Measurements from ENCODE around the gene ADD2. TPM values are rescaled to one million over a fixed set of nuclear protein-coding genes. Genes with fewer than 3 reads are reported as not detected.
"Not testable (repeated sequence)": the region's sequence is repeated elsewhere in the genome, so short reads cannot be mapped to it uniquely, and the experiment has no call there.

ADD2 gene
- total RNA-seq, 2 experiments from 2014 or later = 4.4 to 6.4 TPM

DNA sequence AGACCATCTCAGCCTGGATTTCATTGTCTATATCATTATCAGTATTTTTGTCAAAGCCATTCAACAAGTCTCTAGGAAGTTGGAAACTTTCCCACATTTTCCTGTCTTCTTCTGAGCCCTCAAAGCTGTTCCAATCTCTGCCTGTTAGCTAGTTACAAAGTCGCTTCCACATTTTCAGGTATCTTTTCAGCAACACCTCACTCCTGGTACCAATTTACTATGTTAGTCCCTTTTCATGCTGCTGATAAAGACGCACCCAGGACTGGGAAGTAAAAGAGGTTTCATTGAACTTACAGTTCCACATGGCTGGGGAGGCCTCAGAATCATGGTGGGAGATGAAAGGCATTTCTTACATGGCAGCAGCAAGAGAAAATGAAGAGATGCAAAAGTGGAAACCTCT is 31.7 kb upstream of the ADD2 start:
- H3K9me3 ChIP-seq (ENCODE audit: control insufficient read depth in 1 of 2, insufficient read depth in 1 of 2, low read length in 2 of 2) = peaks cover 0 to 7% of the 10 kb centered on the region in 2 experiments
- intact Hi-C loops (cut with DNase I, micrococcal nuclease) = no loop called here
- ChIA-PET CTCF (no interaction called here), POLR2A (no interaction called here)
- no peak overlapping the region for H3K27ac ChIP-seq (ENCODE audit: low read depth in 1 of 2, low read length in 2 of 2)
- Mint-ChIP-seq H3K36me3 (ENCODE audit: low read depth) (no peaks in the 10 kb centered on the region), H3K4me1 (ENCODE audit: low read depth) (no peaks in the 10 kb centered on the region), H3K27ac (no peak overlapping the region), H3K9me3 (no peaks in the 10 kb centered on the region), H3K27me3 (peaks cover 40% of the 10 kb centered on the region), H3K4me3 (no peak overlapping the region)
- no peaks in the 10 kb centered on the region for H3K4me1 ChIP-seq (ENCODE audit: insufficient read depth, low read length)
- H3K36me3 ChIP-seq (ENCODE audit: insufficient read depth, low read length) = no peaks in the 10 kb centered on the region
- ATAC-seq (ENCODE audit: poor library complexity) = no peak
- no peak overlapping the region for H3K4me3 ChIP-seq (ENCODE audit: low read length)
- TF ChIP-seq, protein P1, sequence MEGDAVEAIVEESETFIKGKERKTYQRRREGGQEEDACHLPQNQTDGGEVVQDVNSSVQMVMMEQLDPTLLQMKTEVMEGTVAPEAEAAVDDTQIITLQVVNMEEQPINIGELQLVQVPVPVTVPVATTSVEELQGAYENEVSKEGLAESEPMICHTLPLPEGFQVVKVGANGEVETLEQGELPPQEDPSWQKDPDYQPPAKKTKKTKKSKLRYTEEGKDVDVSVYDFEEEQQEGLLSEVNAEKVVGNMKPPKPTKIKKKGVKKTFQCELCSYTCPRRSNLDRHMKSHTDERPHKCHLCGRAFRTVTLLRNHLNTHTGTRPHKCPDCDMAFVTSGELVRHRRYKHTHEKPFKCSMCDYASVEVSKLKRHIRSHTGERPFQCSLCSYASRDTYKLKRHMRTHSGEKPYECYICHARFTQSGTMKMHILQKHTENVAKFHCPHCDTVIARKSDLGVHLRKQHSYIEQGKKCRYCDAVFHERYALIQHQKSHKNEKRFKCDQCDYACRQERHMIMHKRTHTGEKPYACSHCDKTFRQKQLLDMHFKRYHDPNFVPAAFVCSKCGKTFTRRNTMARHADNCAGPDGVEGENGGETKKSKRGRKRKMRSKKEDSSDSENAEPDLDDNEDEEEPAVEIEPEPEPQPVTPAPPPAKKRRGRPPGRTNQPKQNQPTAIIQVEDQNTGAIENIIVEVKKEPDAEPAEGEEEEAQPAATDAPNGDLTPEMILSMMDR (IDR thresholded peaks at IDR 0.05) = no peak
- H3K27me3 ChIP-seq (ENCODE audit: control insufficient read depth in 1 of 2, insufficient read depth in 2 of 2, low read length in 2 of 2) = peaks cover 4 to 5% of the 10 kb centered on the region in 2 experiments
- no peak for DNase-seq

DNA sequence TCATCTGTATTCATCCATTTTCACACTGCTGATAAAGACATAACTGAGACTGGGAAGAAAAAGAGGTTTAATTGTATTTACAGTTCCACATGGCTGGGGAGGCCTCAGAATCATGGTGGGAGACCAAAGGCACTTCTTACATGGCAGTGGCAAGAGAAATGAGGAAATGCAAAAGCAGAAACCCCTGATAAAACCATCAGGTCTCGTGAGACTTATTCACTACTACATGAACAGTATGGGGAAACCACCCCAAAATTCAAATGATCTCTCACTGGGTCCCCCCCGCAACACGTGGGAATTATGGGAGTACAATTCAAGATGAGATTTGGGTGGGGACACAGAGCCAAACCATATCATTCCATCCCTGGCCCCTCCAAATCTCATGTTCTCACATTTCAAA is 30.0 kb upstream of the ADD2 start:
- CTCF ChIA-PET; POLR2A ChIA-PET; H3K4me3 ChIP-seq (ENCODE audit: low read length); H3K4me1 ChIP-seq (ENCODE audit: insufficient read depth, low read length); H3K4me3 Mint-ChIP-seq; H3K4me1 Mint-ChIP-seq (ENCODE audit: low read depth); H3K27me3 ChIP-seq (ENCODE audit: control insufficient read depth in 1 of 2, insufficient read depth in 2 of 2, low read length in 2 of 2); H3K9me3 Mint-ChIP-seq; H3K36me3 ChIP-seq (ENCODE audit: insufficient read depth, low read length); H3K27ac ChIP-seq (ENCODE audit: low read depth in 1 of 2, low read length in 2 of 2); H3K36me3 Mint-ChIP-seq (ENCODE audit: low read depth); H3K9me3 ChIP-seq (ENCODE audit: control insufficient read depth in 1 of 2, insufficient read depth in 1 of 2, low read length in 2 of 2); intact Hi-C loops (cut with DNase I, micrococcal nuclease); H3K27ac Mint-ChIP-seq; ATAC-seq (ENCODE audit: poor library complexity): not testable (repeated sequence)
- peak in 2 of 14 experiments; percentile 11 to 27 for DNase-seq
- peaks cover 51% of the 10 kb centered on the region for H3K27me3 Mint-ChIP-seq

DNA sequence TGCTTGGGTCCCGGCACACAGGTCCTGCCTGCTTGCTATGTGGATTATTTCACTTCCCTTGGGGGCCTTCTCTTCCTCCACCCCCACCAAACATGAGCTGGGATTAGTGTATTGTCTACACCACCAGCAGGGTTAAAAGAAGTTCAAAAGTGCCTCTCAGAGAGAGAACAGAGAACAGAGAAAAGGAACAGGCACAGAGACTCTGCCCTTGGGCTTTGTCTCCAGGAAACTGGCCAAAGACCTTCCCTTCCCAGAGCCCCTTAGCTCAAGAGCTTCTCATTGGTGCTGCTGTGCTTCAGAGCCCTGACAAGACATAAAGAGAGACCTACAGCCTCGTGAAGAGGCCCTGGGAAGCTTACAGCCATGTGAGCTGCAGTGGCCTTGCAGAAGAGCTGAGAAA is 29.5 kb upstream of the ADD2 start:
- H3K27me3 Mint-ChIP-seq = peaks cover 55% of the 10 kb centered on the region
- intact Hi-C loops (cut with DNase I, micrococcal nuclease) = no loop called here

DNA sequence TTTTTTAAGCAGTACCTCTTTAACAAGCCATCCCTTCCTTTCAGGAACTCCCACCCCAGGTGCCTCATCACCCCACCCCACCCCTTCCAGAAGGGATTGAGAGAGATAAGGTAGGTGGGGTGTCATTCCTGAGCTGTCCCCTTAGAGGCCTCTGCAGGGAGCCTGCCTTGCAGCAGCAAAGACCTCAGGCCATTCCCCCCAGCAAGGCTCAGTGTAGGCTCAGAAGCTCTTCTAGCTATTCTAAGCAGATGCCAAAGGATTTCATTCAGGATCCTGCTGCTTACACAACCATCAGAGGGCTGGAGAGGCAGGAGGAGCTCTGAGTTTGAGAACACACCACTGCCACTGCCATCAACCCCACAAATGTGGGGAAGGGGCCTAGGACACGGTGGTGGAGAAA is 28.3 kb upstream of the ADD2 start:
- H3K4me3 Mint-ChIP-seq = no peak overlapping the region
- no peak for ATAC-seq (ENCODE audit: poor library complexity)
- Histone ChIP-seq H3K9me3 (ENCODE audit: control insufficient read depth in 1 of 2, insufficient read depth in 1 of 2, low read length in 2 of 2) (peaks cover 0 to 3% of the 10 kb centered on the region in 2 experiments), H3K4me3 (ENCODE audit: low read length) (no peak overlapping the region), H3K36me3 (ENCODE audit: insufficient read depth, low read length) (no peaks in the 10 kb centered on the region), H3K27me3 (ENCODE audit: control insufficient read depth in 1 of 2, insufficient read depth in 2 of 2, low read length in 2 of 2) (peaks cover 7 to 10% of the 10 kb centered on the region in 2 experiments), H3K27ac (ENCODE audit: low read depth in 1 of 2, low read length in 2 of 2) (no peak overlapping the region), H3K4me1 (ENCODE audit: insufficient read depth, low read length) (no peaks in the 10 kb centered on the region)
- ChIA-PET CTCF (no interaction called here), POLR2A (no interaction called here)
- TF ChIP-seq, protein P1 (IDR thresholded peaks at IDR 0.05) = no peak
- no peak overlapping the region for H3K27ac Mint-ChIP-seq
- H3K9me3 Mint-ChIP-seq = no peaks in the 10 kb centered on the region
- H3K4me1 Mint-ChIP-seq (ENCODE audit: low read depth) = no peaks in the 10 kb centered on the region
- no peak for DNase-seq
- no peaks in the 10 kb centered on the region for H3K36me3 Mint-ChIP-seq (ENCODE audit: low read depth)
- H3K27me3 Mint-ChIP-seq = peaks cover 61% of the 10 kb centered on the region
- intact Hi-C loops (cut with DNase I, micrococcal nuclease) = no loop called here

More for the DNA sequence above, 29.5 kb upstream of the ADD2 start:
- H3K9me3 ChIP-seq (ENCODE audit: control insufficient read depth in 1 of 2, insufficient read depth in 1 of 2, low read length in 2 of 2) = peaks cover 0 to 3% of the 10 kb centered on the region in 2 experiments
- Mint-ChIP-seq H3K9me3 (no peaks in the 10 kb centered on the region), H3K4me1 (ENCODE audit: low read depth) (no peaks in the 10 kb centered on the region), H3K4me3 (no peak overlapping the region), H3K27ac (no peak overlapping the region), H3K36me3 (ENCODE audit: low read depth) (no peaks in the 10 kb centered on the region)
- ChIA-PET POLR2A (no interaction called here), CTCF (no interaction called here)
- DNase-seq = no peak
- H3K36me3 ChIP-seq (ENCODE audit: insufficient read depth, low read length) = no peaks in the 10 kb centered on the region
- H3K4me3 ChIP-seq (ENCODE audit: low read length) = no peak overlapping the region
- no peaks in the 10 kb centered on the region for H3K4me1 ChIP-seq (ENCODE audit: insufficient read depth, low read length)
- H3K27ac ChIP-seq (ENCODE audit: low read depth in 1 of 2, low read length in 2 of 2) = no peak overlapping the region
- peaks cover 7 to 8% of the 10 kb centered on the region in 2 experiments for H3K27me3 ChIP-seq (ENCODE audit: control insufficient read depth in 1 of 2, insufficient read depth in 2 of 2, low read length in 2 of 2)
- TF ChIP-seq, protein P1 (IDR thresholded peaks at IDR 0.05) = no peak
- ATAC-seq (ENCODE audit: poor library complexity) = no peak

All from CD4-positive, alpha-beta T cell (primary cell).